Smooth muscle cell (in vitro differentiated cells): Measurements from ENCODE around the gene GPR183. TPM values are rescaled to one million over a fixed set of nuclear protein-coding genes. Genes with fewer than 3 reads are reported as not detected.

Experiments used
- DNase-seq: peaks from one replicate; lab custom pipeline; 2025; ENCODE audit not compliant: unreplicated experiment; lab: John Stamatoyannopoulos, UW
- H2AFZ ChIP-seq: fragments of 200-600 bp; sonication (generic); 2 replicates; pipeline ENCODE4 v1.6.0; 2016; ENCODE audit warnings: antibody characterized with exemption, low read depth, mild to moderate bottlenecking
- H3F3A ChIP-seq: fragments of 200-600 bp; sonication (generic); 2 replicates; pipeline ENCODE4 v1.6.0; 2017; ENCODE audit warnings: antibody characterized with exemption, low read depth
- H3K27ac ChIP-seq: fragments of 200-600 bp; sonication (generic); 2 replicates; pipeline ENCODE4 v1.5.1; 2016; ENCODE audit warnings: low read depth, mild to moderate bottlenecking
- H3K27me3 ChIP-seq: fragments of 200-600 bp; sonication (generic); 2 replicates; pipeline ENCODE4 v1.6.1; 2016; ENCODE audit warnings: low read depth, mild to moderate bottlenecking
- H3K36me3 ChIP-seq: fragments of 200-600 bp; sonication (generic); 2 replicates; pipeline ENCODE4 v1.5.1; 2016; ENCODE audit warnings: low read depth
- H3K4me1 ChIP-seq: fragments of 200-600 bp; sonication (generic); 2 replicates; pipeline ENCODE4 v1.5.1; 2016; ENCODE audit warnings: low read depth
- H3K4me2 ChIP-seq: fragments of 200-600 bp; sonication (generic); 2 replicates; pipeline ENCODE4 v1.6.0; 2016; ENCODE audit warnings: mild to moderate bottlenecking
- H3K4me3 ChIP-seq: fragments of 200-600 bp; sonication (generic); 2 replicates; pipeline ENCODE4 v1.5.1; 2016; ENCODE audit warnings: mild to moderate bottlenecking
- H3K79me2 ChIP-seq: fragments of 200-600 bp; sonication (generic); 2 replicates; pipeline ENCODE4 v1.6.0; 2016; ENCODE audit warnings: low read depth, mild to moderate bottlenecking
- H3K9ac ChIP-seq: fragments of 200-600 bp; sonication (generic); 2 replicates; pipeline ENCODE4 v1.6.0; 2016; ENCODE audit warnings: low read depth
- H3K9me3 ChIP-seq: fragments of 200-600 bp; sonication (generic); replicated peaks from 2 replicates; pipeline ENCODE4 v1.5.1; 2016; ENCODE audit warnings: low read depth
- H4K20me1 ChIP-seq: fragments of 200-600 bp; sonication (generic); 2 replicates; pipeline ENCODE4 v1.6.0; 2016; ENCODE audit warnings: low read depth
- WGBS: methylation state at CpG from one replicate; pipeline ENCODE4 v1.1.7; 2016; ENCODE audit warnings: low lambda C conversion rate; 5-methylcytosine and 5-hydroxymethylcytosine counted together
- polyA plus RNA-seq: library from polyadenylated mRNA; unstranded; fragments of >200 nt; fragmentation: Nextera tagmentation; extraction: Ambion mirVana; gene quantifications from 2 replicates; pipeline ENCODE4 v1.2.1, GENCODE V29; 2016
- total RNA-seq: library from RNA; depleted of rRNA; stranded (reverse); fragments of >200 nt; gene quantifications from 2 replicates; pipeline ENCODE4 v1.2.3, GENCODE V29; 2014
- TF ChIP-seq, protein P1 (sequence below): fragments of 200-600 bp; sonication (generic); IDR thresholded peaks from 2 replicates; pipeline ENCODE4 v1.5.1; 2017; ENCODE audit warnings: borderline replicate concordance, mild to moderate bottlenecking, antibody characterized with exemption; ENCODE audit not compliant: insufficient read depth, poor library complexity, severe bottlenecking

GPR183 gene
- total and polyA plus RNA-seq, 2 experiments from 2014 or later, result 32.4 to 33.0 TPM

DNA sequence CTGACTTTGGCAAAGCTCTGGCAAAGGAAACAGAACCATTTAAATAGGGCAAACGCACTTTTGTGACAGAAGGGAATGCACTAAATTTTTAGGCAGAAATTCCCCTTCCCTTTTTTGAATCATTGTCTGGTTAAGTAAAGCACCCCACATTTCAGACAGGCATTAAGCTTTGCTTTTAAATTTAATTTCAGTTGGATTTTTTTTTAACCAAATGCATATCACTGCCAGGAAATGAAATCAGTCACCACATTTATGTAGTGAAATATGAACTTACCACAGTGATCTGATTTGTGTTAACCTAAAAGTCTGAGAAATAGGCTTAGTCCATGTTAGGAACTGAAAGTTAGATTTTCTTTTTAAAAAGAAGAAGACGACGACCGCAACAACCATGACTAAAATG, 10.8 kb downstream of the GPR183 start:
- WGBS, result 88% methylated on average over 4 of the region's 4 CpGs
- TF ChIP-seq, protein P1, sequence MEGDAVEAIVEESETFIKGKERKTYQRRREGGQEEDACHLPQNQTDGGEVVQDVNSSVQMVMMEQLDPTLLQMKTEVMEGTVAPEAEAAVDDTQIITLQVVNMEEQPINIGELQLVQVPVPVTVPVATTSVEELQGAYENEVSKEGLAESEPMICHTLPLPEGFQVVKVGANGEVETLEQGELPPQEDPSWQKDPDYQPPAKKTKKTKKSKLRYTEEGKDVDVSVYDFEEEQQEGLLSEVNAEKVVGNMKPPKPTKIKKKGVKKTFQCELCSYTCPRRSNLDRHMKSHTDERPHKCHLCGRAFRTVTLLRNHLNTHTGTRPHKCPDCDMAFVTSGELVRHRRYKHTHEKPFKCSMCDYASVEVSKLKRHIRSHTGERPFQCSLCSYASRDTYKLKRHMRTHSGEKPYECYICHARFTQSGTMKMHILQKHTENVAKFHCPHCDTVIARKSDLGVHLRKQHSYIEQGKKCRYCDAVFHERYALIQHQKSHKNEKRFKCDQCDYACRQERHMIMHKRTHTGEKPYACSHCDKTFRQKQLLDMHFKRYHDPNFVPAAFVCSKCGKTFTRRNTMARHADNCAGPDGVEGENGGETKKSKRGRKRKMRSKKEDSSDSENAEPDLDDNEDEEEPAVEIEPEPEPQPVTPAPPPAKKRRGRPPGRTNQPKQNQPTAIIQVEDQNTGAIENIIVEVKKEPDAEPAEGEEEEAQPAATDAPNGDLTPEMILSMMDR, result no peak
- Histone ChIP-seq H3K4me3 (no peak overlapping the region), H3K36me3 (peaks cover 5% of the 10 kb centered on the region), H2AFZ (no peak overlapping the region), H3F3A (peaks cover 10% of the 10 kb centered on the region), H3K9ac (no peak overlapping the region), H4K20me1 (peaks cover 41% of the 10 kb centered on the region), H3K79me2 (peaks cover 19% of the 10 kb centered on the region), H3K4me2 (no peak overlapping the region), H3K27ac (no peak overlapping the region), H3K4me1 (peaks cover 4% of the 10 kb centered on the region), H3K27me3 (no peaks in the 10 kb centered on the region), H3K9me3 (no peaks in the 10 kb centered on the region)
- DNase-seq, result no peak

DNA sequence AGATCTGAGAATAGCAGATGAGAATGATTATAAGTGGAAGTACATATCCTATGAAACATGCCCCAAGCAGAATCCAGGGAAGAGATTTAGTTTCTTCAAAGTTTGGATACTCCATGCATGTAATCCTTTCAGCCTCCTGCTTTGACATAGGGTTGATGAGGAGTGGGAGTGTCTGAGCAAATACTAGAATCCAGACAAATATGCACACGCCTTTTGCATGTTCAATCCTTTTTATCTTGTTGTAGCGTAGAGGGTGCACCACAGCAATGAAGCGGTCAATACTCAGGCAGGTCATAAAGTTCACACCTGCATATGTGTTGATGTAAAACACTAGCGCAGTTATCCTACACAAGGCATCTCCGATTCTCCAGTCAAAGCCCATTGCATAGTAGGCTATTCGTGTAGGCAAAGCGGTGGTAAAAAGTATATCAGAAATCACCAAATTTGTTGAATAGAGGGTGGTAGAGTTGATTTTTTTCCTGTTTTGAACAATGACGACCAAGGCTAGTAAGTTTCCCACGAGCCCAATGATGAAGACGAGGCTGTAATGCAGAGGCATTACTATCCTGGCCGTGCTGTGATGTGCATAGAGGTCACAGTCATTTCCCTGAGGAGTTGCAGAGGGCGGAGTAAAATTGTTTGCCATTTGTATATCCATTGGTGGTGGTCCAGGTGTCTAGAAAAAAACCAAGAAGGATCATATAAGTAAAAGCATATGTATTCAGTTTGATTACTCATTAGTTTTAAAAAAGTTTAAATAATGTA, 11.5 kb downstream of the GPR183 start:
- H3F3A ChIP-seq, result peaks cover 10% of the 10 kb centered on the region
- H3K4me1 ChIP-seq, result peaks cover 4% of the 10 kb centered on the region
- peaks cover 36% of the 10 kb centered on the region for H4K20me1 ChIP-seq
- TF ChIP-seq, protein P1, result no peak
- no peak overlapping the region for H3K4me2 ChIP-seq
- H3K27ac ChIP-seq, result no peak overlapping the region
- peaks cover 5% of the 10 kb centered on the region for H3K36me3 ChIP-seq
- no peaks in the 10 kb centered on the region for H3K27me3 ChIP-seq
- WGBS, result 93% methylated on average over 12 of the region's 12 CpGs
- H3K9me3 ChIP-seq, result no peaks in the 10 kb centered on the region
- no peak overlapping the region for H3K9ac ChIP-seq
- no peak overlapping the region for H2AFZ ChIP-seq
- no peak for DNase-seq
- H3K79me2 ChIP-seq, result peaks cover 12% of the 10 kb centered on the region
- no peak overlapping the region for H3K4me3 ChIP-seq

DNA sequence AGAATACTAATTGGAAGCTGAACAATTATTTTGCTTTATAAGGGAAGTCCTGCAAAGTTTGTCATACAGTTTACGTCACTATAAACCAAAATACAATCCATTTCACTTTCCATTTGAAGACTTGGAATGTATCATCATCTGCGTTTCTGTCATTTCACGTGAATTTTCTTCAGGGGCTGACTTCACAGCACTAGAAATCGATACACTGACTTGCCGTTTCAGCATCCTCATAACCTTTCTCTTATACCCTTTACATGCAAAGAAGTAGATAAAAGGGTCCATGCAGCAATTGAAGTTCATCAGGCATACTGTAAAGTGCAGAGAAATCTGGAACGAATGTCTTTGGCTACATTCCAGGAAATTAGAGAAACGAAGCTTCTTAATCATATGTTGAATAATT, 12.2 kb downstream of the GPR183 start:
- Histone ChIP-seq H2AFZ (no peak overlapping the region), H3K4me1 (peaks cover 4% of the 10 kb centered on the region), H3K4me2 (no peak overlapping the region), H3K27ac (no peak overlapping the region), H3K36me3 (peaks cover 5% of the 10 kb centered on the region), H3K9me3 (no peaks in the 10 kb centered on the region), H4K20me1 (peaks cover 30% of the 10 kb centered on the region), H3K27me3 (no peaks in the 10 kb centered on the region), H3K9ac (no peak overlapping the region), H3K79me2 (peaks cover 12% of the 10 kb centered on the region), H3K4me3 (no peak overlapping the region), H3F3A (peaks cover 10% of the 10 kb centered on the region)
- TF ChIP-seq, protein P1, result no peak
- no peak for DNase-seq
- 93% methylated on average over 7 of the region's 7 CpGs for WGBS

DNA sequence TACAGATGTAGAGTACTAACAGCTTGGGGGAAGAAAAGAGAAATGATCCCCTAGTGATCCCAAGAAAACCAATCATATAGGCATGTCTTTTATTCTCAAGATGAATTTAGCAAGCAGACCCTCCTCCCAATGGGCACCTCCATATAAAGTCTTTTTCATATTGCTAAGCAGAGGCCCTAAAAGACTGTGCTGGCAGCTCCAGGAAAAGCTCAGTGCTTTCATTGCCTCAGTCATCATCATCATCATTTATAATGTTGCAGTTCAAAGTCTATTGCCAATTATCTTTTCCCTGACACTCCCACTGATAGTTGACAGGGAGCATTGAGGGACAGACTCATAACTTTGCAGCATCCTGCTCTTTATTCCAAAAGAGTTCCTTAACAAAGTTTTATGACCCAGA, 13.0 kb downstream of the GPR183 start:
- TF ChIP-seq, protein P1, result no peak
- H3K9me3 ChIP-seq, result no peaks in the 10 kb centered on the region
- DNase-seq, result no peak
- H4K20me1 ChIP-seq, result peaks cover 23% of the 10 kb centered on the region
- no peak overlapping the region for H3K9ac ChIP-seq
- H3F3A ChIP-seq, result peaks cover 10% of the 10 kb centered on the region
- H3K27ac ChIP-seq, result no peak overlapping the region
- H3K36me3 ChIP-seq, result peaks cover 5% of the 10 kb centered on the region
- H3K4me2 ChIP-seq, result no peak overlapping the region
- H3K4me1 ChIP-seq, result peaks cover 4% of the 10 kb centered on the region
- H2AFZ ChIP-seq, result no peak overlapping the region
- H3K79me2 ChIP-seq, result peaks cover 11% of the 10 kb centered on the region
- H3K27me3 ChIP-seq, result no peaks in the 10 kb centered on the region
- no peak overlapping the region for H3K4me3 ChIP-seq
